ENCODE results near the gene OR2A25. TPM values are rescaled to one million over a fixed set of nuclear protein-coding genes. Genes with fewer than 3 reads are reported as not detected.

OR2A25 gene, protein sequence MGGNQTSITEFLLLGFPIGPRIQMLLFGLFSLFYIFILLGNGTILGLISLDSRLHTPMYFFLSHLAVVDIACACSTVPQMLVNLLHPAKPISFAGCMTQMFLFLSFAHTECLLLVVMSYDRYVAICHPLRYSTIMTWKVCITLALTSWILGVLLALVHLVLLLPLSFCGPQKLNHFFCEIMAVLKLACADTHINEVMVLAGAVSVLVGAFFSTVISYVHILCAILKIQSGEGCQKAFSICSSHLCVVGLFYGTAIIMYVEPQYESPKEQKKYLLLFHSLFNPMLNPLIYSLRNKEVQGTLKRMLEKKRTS
- total RNA-seq, result not detected in 2 replicates

GRCh38 chr7:144069511-144069910 lies at the start of gene OR2A25:
Gene OR2A25 (plus strand): TSS chr7:144069811. CDS start chr7:144074220, 4,409 bp downstream.

DNA sequence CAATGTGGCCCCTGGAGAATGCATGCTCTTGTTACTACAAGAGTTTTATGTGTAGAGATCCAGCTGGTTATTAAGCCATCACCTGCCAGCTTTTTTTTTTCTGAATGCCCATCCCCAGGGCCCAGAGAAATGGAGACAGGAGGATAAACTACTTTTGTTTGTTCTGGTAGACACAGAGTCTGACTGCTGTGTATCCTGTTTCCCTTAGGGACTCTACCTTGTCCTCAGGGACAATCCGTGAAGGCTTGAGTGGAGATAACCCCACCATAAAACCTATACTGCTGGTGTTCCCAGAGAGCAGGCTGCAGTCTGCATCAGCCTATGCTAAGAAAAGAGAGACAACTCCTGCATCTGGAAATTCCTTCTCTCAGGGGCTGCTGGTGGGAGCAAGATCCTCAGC lies 21.0 kb upstream of the OR2A25 start, which contains the start of gene OR2A5:
OR2A5 (plus strand) TSS at position 301 of the 400 bp plus-strand sequence. CDS start 1,454 bp downstream, outside the sequence.

DNA sequence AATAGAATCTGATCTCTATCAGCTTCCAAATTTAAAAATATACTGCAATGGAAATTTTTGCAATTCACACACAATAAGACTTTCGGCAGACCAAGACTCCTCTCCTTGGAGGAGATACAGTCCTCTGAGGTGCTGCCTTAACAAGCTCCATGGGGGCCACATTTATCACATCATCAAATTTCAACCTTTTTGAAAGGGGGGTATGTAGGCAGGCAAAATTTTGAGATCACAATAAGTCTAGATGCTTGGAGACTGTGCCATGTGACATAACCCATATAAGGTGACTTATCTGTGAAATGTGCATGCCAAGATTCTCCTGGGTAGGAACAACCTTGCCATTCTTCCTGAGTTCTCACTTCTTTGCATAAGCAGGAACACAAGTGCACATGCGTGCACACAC lies 16.4 kb downstream of the OR2A25 start, which contains the start of gene OR2A12:
OR2A12 (plus strand) TSS at position 301 of the 400 bp plus-strand sequence. CDS start 8,830 bp downstream, outside the sequence.

DNA sequence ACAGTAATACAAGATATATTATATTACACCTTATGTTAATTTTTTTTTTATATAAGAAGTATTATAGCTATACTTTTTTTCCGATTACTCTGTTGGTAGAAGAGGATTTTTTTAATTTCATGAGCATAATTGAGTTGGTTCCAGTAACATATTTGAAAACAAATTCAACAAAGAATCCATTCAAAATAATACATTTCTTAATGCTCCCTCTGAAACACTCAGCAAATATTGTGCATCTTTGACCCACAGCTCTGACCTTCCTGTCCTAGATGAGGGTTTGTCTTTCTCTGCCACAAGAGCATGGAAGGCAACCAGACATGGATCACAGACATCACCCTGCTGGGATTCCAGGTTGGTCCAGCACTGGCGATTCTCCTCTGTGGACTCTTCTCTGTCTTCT lies 39.7 kb downstream of the OR2A25 start, which contains the start of gene OR2A2:
OR2A2 (plus strand) TSS at position 301 of the 400 bp plus-strand sequence; CDS start at position 301, 0 bp downstream.

GRCh38 chr7:144122876-144123275 lies 53.3 kb downstream of the OR2A25 start, which contains the start of gene OR2A14:
Gene OR2A14 (plus strand): TSS chr7:144123176. CDS start chr7:144129113, 5,937 bp downstream.

Small RNA genes within 50 kb of the gene (small RNA-seq; reads per million reads assigned to genes)
- gene OR2A41P, result not detected

Other genes starting within 250 kb of the OR2A25 start
- 45.1 and 48.7 TPM in 2 replicates for gene TCAF1, start 167.6 kb upstream of the OR2A25 start, total RNA-seq
- not detected in 2 replicates for gene OR2F2, start 134.6 kb upstream of the OR2A25 start, total RNA-seq
- gene OR2F1, start 115.0 kb upstream of the OR2A25 start, total RNA-seq, result not detected in 2 replicates
- not detected in 2 replicates for gene OR6B1, start 69.5 kb upstream of the OR2A25 start, total RNA-seq
- not detected in 2 replicates for gene OR2A5, start 20.9 kb upstream of the OR2A25 start, total RNA-seq
- not detected in 2 replicates for gene OR2A12, start 16.5 kb downstream of the OR2A25 start, total RNA-seq
- not detected in 2 replicates for gene OR2A2, start 39.8 kb downstream of the OR2A25 start, total RNA-seq
- gene OR2A14, start 53.4 kb downstream of the OR2A25 start, total RNA-seq, result not detected in 2 replicates
- 0.22 and 1.1 TPM in 2 replicates for gene CTAGE4, start 113.7 kb downstream of the OR2A25 start, total RNA-seq
- gene ARHGEF35, start 126.0 kb downstream of the OR2A25 start, total RNA-seq, result 0.53 and 1.1 TPM in 2 replicates
- gene OR2A42, start 169.8 kb downstream of the OR2A25 start, total RNA-seq, result 0.07 TPM in 1 of 2 replicates, not detected in the other
- gene OR2A7, start 195.0 kb downstream of the OR2A25 start, total RNA-seq, result 0.27 and 0.65 TPM in 2 replicates
- gene CTAGE8, start 199.5 kb downstream of the OR2A25 start, total RNA-seq, result 0.65 TPM in 1 of 2 replicates, not detected in the other
- 0.22 TPM in 1 of 2 replicates, not detected in the other for gene OR2A1, start 242.6 kb downstream of the OR2A25 start, total RNA-seq

Measured in thoracic aorta endothelial cell (primary cell).